Stomach (tissue), 4 donors: ENCODE results near the gene TCOF1.

Source experiments
- POLR2A ChIP-seq, 4 donors: fragments of 450-650 bp; IDR thresholded peaks; one replicate each; pipeline ENCODE4 v1.6.1; 2016; ENCODE audit warnings: antibody characterized with exemption in 4 of 4, control low read depth in 2 of 4, mild to moderate bottlenecking in 1 of 4, moderate library complexity in 1 of 4
- POLR2AphosphoS5 ChIP-seq, 3 donors: sonication (generic); formaldehyde crosslinking; IDR thresholded peaks; one replicate each; pipeline ENCODE4 v1.6.1; 2016; ENCODE audit warnings: antibody characterized with exemption in 3 of 3
- TF ChIP-seq, protein P1 (sequence below), 7 experiments: fragments of 450-650 bp in 4 of 7; fragments of 200-600 bp in 3 of 7; sonication (generic) in 3 of 7; IDR thresholded peaks; one replicate each; pipeline ENCODE4 v1.5.1; 2016 to 2019; ENCODE audit warnings: antibody characterized with exemption in 7 of 7, control low read depth in 2 of 7, mild to moderate bottlenecking in 1 of 7

GRCh38 chr5:150339165-150339564 lies 18.3 kb upstream of the TCOF1 start:
- TF ChIP-seq, protein P1, sequence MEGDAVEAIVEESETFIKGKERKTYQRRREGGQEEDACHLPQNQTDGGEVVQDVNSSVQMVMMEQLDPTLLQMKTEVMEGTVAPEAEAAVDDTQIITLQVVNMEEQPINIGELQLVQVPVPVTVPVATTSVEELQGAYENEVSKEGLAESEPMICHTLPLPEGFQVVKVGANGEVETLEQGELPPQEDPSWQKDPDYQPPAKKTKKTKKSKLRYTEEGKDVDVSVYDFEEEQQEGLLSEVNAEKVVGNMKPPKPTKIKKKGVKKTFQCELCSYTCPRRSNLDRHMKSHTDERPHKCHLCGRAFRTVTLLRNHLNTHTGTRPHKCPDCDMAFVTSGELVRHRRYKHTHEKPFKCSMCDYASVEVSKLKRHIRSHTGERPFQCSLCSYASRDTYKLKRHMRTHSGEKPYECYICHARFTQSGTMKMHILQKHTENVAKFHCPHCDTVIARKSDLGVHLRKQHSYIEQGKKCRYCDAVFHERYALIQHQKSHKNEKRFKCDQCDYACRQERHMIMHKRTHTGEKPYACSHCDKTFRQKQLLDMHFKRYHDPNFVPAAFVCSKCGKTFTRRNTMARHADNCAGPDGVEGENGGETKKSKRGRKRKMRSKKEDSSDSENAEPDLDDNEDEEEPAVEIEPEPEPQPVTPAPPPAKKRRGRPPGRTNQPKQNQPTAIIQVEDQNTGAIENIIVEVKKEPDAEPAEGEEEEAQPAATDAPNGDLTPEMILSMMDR (IDR thresholded peaks at IDR 0.05), result no peak
- TF ChIP-seq POLR2A (IDR thresholded peaks at IDR 0.05) (no peak), POLR2AphosphoS5 (IDR thresholded peaks at IDR 0.05) (no peak)
